Adrenal gland (tissue), 5 donors: Measurements from ENCODE around the gene LARGE1.

Source experiments
- POLR2A ChIP-seq, 2 donors: fragments of 450-650 bp; IDR thresholded peaks; one replicate each; pipeline ENCODE4 v1.6.1; 2017; ENCODE audit warnings: antibody characterized with exemption in 2 of 2, mild to moderate bottlenecking in 2 of 2, moderate library complexity in 1 of 2
- TF ChIP-seq, protein P1 (sequence below), 6 experiments: fragments of 450-650 bp in 4 of 6; fragments of 200-600 bp in 2 of 6; sonication (generic) in 1 of 6; IDR thresholded peaks; 1 replicate in 5 of 6; 2 replicates in 1 of 6; pipeline versions ENCODE4 v1.5.1 to v1.8.0; 2016 to 2021; ENCODE audit warnings: antibody characterized with exemption in 6 of 6, mild to moderate bottlenecking in 2 of 6, moderate library complexity in 1 of 6
- donor health status: DM: no; HTN: no; CAD: no.

DNA sequence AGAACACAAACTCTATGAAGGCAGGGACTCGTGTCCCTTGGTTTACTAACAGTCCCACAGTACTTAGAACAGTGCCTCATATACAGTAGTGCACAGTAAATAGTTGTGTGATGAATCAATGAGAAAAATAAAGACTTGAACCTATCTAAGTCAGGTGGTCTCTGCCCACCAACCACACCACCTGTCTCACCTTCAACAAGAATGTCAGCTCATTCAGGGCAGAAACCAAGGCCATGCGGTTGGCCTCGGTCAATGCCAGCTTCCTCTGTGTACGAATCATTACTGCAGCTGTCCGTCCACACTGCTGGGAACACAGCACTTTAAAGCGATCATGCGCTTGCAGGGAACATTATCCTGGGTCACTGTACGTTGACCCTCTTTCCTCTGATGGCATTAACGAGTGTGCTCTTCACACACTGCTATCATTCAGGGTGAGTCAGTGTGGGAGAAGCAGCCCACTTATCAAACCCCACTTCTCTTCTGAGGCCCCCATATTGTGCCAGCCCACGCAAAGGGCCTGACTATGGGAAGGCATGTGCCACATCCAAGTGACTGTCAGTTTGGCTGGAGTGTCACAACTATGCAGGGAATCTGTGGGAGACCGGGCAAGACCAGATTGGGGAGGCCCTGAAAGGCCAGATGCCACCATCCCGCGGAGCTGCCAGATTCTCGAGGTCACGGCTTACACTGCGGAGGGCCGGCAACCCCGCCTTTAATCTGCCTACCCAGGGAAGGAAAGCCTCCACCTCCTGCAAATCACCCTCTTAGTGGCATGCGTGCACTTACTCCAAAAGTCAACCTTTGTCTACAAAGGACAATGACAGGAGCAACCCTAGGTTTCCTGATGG, 36.1 kb downstream of the LARGE1 start:
- TF ChIP-seq, protein P1, sequence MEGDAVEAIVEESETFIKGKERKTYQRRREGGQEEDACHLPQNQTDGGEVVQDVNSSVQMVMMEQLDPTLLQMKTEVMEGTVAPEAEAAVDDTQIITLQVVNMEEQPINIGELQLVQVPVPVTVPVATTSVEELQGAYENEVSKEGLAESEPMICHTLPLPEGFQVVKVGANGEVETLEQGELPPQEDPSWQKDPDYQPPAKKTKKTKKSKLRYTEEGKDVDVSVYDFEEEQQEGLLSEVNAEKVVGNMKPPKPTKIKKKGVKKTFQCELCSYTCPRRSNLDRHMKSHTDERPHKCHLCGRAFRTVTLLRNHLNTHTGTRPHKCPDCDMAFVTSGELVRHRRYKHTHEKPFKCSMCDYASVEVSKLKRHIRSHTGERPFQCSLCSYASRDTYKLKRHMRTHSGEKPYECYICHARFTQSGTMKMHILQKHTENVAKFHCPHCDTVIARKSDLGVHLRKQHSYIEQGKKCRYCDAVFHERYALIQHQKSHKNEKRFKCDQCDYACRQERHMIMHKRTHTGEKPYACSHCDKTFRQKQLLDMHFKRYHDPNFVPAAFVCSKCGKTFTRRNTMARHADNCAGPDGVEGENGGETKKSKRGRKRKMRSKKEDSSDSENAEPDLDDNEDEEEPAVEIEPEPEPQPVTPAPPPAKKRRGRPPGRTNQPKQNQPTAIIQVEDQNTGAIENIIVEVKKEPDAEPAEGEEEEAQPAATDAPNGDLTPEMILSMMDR (IDR thresholded peaks at IDR 0.05): no peak
- no peak for TF ChIP-seq POLR2A (IDR thresholded peaks at IDR 0.05)
